AG09319 (cell line): Measurements from ENCODE around the gene WNT16.

Source experiments
- DNase-seq: peaks from one replicate; pipeline ENCODE4 v3.0.0-alpha.2; 2010; ENCODE audit warnings: low read depth; ENCODE audit errors: extremely low read depth
- TF ChIP-seq, protein P1 (sequence below): IDR thresholded peaks from 2 replicates; pipeline ENCODE4 v1.5.1; 2011; ENCODE audit warnings: low read depth, mild to moderate bottlenecking, inconsistent platforms, low read length, moderate library complexity

The WNT16 gene

DNA sequence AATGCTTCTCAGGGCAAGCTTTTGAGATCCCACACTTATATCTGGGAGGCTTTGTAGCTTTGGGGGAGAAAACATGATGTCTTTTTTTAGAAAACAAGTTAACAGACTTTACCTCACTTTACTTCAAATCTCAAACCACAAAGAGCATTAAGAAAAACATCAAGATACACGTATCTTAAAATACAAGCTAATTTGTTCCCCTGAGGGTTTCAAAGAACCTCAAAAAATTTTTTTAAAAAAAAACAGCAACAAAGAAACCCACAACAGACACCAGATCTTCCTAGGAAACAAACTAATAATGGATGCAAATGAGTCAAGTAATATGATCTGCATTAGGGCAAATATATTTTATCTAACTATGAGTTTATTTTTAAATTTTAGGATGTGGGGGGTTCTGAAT lies 42.6 kb downstream of the WNT16 start:
- TF ChIP-seq, protein P1, sequence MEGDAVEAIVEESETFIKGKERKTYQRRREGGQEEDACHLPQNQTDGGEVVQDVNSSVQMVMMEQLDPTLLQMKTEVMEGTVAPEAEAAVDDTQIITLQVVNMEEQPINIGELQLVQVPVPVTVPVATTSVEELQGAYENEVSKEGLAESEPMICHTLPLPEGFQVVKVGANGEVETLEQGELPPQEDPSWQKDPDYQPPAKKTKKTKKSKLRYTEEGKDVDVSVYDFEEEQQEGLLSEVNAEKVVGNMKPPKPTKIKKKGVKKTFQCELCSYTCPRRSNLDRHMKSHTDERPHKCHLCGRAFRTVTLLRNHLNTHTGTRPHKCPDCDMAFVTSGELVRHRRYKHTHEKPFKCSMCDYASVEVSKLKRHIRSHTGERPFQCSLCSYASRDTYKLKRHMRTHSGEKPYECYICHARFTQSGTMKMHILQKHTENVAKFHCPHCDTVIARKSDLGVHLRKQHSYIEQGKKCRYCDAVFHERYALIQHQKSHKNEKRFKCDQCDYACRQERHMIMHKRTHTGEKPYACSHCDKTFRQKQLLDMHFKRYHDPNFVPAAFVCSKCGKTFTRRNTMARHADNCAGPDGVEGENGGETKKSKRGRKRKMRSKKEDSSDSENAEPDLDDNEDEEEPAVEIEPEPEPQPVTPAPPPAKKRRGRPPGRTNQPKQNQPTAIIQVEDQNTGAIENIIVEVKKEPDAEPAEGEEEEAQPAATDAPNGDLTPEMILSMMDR, result no peak
- DNase-seq, result no peak

DNA sequence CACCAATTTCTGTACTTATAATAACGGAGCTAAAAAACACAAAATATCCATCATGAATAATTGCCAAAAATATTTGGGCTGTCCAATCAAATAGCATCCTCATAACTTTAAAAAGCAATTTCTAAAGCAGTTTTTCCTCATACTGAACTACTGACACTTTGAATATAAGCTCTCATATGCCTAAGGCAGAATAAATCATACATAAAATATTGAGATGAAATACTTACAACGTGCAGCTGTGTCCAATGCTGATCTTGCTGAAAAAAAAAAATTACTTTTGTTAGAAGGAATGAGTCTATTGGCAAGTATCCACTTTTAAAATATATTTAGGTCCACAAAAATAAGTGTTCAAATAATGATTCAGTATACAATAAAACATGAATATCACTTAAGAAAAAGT lies 43.1 kb downstream of the WNT16 start:
- TF ChIP-seq, protein P1, result no peak
- no peak for DNase-seq

DNA sequence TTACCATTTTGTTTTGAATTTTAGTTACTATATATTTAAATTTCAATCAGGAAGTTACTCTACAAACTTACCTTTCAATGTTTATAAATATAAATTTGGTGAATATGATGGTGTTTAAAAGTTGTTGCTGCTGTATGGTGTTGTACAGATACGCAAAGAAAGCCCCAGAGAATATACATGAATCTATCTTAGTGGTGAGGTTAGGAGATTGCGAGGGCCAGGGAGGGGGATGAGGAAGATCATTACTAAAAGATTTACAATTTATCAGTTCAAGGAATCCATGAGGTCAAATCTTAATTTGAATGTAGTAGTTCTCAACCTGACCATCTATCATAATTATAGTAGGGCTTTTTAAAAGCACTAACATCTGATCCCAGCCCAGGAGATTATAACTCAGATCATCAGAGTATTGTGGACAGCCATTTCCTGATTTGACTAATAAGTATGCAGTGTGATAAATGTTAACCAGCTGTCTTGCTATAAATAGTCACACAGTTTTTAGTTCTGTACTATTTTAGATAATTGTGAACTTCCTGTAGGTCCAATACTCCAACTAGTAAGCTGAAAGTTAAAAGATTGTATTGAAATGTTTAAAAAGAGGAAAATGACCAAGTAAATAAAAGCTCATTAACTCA lies 43.7 kb downstream of the WNT16 start:
- no peak for DNase-seq
- TF ChIP-seq, protein P1, result no peak

DNA sequence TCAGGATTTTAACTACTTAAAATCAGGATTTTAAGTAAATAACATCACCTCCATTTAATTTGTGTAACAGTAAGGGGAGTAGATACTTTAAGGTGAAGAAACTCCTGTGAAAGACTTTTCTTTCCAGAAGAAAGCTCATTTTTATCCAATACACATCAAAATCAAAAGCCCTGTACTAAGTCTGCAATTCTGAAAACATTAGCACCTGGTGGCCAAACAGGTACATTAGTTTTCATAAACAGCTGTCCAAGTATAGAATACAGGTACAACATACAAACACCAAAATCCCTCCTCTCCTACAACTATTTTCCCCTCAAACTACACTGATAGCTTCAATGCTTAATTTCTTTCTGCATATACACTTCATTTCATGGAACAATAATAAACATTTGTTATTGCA lies 44.4 kb downstream of the WNT16 start:
- no peak for DNase-seq
- TF ChIP-seq, protein P1, result no peak

DNA sequence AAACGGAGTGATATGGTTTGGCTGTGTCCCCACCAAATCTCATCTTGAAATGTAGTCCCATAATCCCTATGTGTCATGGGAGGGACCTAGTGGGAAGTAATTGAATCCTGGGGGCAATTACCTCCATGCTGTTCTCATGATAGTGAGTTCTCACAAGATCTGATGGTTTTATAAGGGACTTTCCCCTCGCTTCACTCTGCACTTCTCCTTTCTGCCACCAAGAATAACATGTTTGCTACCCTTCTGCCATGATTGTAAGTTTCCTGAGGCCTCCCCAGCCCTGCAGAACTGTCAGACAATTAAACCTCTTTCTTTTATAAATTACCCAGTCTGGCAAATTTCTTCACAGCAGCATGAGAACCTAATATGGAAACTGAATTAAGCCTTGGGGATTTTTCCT lies 48.2 kb downstream of the WNT16 start:
- TF ChIP-seq, protein P1, result no peak
- no peak for DNase-seq

DNA sequence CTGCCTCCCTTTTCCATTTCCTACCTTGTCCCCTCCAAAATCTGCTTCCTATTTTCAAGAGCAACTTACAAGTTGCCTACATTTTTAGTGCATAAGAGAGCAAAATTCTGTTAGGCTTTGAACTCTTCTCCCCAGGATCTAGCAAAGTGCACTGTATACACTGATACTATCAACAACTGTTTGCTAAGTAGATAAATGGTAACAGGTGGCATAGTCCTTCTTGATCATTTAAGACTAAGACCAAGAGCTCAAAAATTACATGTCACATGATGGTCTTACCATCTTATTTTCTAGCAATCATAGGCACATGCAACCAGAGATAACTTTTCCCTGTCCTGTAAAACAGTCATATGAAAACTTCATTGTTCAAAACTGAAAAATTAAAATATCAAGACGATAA lies 51.1 kb downstream of the WNT16 start:
- TF ChIP-seq, protein P1, result no peak
- no peak for DNase-seq

DNA sequence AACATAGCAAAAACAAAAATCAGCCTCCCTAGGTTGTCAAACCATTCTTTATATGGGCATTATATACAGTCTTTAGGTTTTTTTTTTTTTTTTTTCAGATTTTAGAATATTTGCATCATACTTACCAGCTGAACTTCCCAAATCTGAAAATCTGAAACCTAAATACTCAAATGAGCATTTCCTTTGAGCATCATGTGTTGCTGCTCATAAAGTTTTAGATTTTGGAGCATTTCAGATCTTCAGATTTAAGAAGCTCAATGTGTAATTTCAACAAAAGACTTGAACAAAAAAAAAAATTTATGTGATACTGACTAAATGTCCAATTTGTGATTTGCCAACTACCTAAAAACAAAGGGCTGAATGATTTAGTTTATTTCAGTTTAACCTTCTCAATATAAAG lies 53.7 kb downstream of the WNT16 start:
- TF ChIP-seq, protein P1, result no peak

More for the DNA sequence above, 53.7 kb downstream of the WNT16 start:
- DNase-seq, result no peak
